ENCODE data around the gene SPAG16.

GRCh38 chr2:214076527-214076926 is 792.3 kb downstream of the SPAG16 start:
- TF ChIP-seq, protein P1, sequence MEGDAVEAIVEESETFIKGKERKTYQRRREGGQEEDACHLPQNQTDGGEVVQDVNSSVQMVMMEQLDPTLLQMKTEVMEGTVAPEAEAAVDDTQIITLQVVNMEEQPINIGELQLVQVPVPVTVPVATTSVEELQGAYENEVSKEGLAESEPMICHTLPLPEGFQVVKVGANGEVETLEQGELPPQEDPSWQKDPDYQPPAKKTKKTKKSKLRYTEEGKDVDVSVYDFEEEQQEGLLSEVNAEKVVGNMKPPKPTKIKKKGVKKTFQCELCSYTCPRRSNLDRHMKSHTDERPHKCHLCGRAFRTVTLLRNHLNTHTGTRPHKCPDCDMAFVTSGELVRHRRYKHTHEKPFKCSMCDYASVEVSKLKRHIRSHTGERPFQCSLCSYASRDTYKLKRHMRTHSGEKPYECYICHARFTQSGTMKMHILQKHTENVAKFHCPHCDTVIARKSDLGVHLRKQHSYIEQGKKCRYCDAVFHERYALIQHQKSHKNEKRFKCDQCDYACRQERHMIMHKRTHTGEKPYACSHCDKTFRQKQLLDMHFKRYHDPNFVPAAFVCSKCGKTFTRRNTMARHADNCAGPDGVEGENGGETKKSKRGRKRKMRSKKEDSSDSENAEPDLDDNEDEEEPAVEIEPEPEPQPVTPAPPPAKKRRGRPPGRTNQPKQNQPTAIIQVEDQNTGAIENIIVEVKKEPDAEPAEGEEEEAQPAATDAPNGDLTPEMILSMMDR (IDR thresholded peaks at IDR 0.05; ENCODE audit: low read depth, low read length), result no peak
- TF ChIP-seq POLR2A (IDR thresholded peaks at IDR 0.05; ENCODE audit: extremely low read depth, insufficient read length) (no peak), MAX (IDR thresholded peaks at IDR 0.05; ENCODE audit: low read depth, low read length) (no peak), MYC (IDR thresholded peaks at IDR 0.05; ENCODE audit: low read depth, low read length) (no peak)

Measured in NB4 (cell line).